K562 (cell line): ENCODE results near the gene ANK3. TPM values are rescaled to one million over a fixed set of nuclear protein-coding genes. Genes with fewer than 3 reads are reported as not detected.
A peak's percentile ranks its signal among the peaks of the same experiment; 100 is the strongest.

Experiments used
- ASH1L ChIP-seq: fragments of 450-650 bp; IDR thresholded peaks from 2 replicates; pipeline ENCODE4 v1.6.1; 2018; ENCODE audit warnings: borderline replicate concordance, mild to moderate bottlenecking, low read depth; ENCODE audit not compliant: partially characterized antibody
- CEBPG ChIP-seq, 3 experiments: fragments of 200-800 bp in 1 of 3; sonication (Bioruptor generic) in 1 of 3; sonication (generic) in 1 of 3; formaldehyde crosslinking in 1 of 3; IDR thresholded peaks in 2 of 3; conservative IDR thresholded peaks in 1 of 3; 2 replicates each; pipeline versions ENCODE4 v1.6.1 to v1.8.0; 2016 to 2022; ENCODE audit warnings: missing compliant biosample characterization in 2 of 3, missing genetic modification characterization in 2 of 3, mild to moderate bottlenecking in 1 of 3, missing genetic modification reagents in 1 of 3
- E2F6 ChIP-seq, 2 experiments: IDR thresholded peaks; 2 replicates each; pipeline ENCODE4 v1.6.1; 2011; ENCODE audit warnings: borderline replicate concordance in 1 of 2, control low read depth in 1 of 2, low read depth in 1 of 2, low read length in 1 of 2, mild to moderate bottlenecking in 1 of 2, mixed read lengths in 1 of 2, moderate library complexity in 1 of 2; ENCODE audit not compliant: insufficient read depth in 1 of 2, insufficient read length in 1 of 2, poor library complexity in 1 of 2, severe bottlenecking in 1 of 2; ENCODE audit errors: extremely low read depth in 1 of 2
- FOS ChIP-seq: IDR thresholded peaks from 3 replicates; pipeline ENCODE4 v1.6.1; 2011; ENCODE audit not compliant: insufficient read length; ENCODE audit errors: extremely low read depth
- FOXA3 ChIP-seq, 2 experiments: fragments of 450-650 bp in 1 of 2; sonication (generic) in 1 of 2; formaldehyde crosslinking; IDR thresholded peaks in 1 of 2; conservative IDR thresholded peaks in 1 of 2; 2 replicates each; pipeline versions ENCODE4 v1.4.0 to v1.8.0; 2020 to 2022; ENCODE audit warnings: mild to moderate bottlenecking in 2 of 2, missing genetic modification reagents in 1 of 2
- HMBOX1 ChIP-seq: sonication (generic); IDR thresholded peaks from 2 replicates; pipeline ENCODE4 v1.6.1; 2016
- HNRNPL ChIP-seq: fragments of 200-400 bp; formaldehyde crosslinking; IDR thresholded peaks from 2 replicates; pipeline ENCODE4 v1.6.1; 2017; ENCODE audit warnings: low read depth, mild to moderate bottlenecking, low read length
- MEIS2 ChIP-seq: fragments of 450-650 bp; IDR thresholded peaks from 2 replicates; pipeline ENCODE4 v1.6.1; 2014; ENCODE audit warnings: mild to moderate bottlenecking; ENCODE audit not compliant: partially characterized antibody
- RBM17 ChIP-seq: fragments of 200-400 bp; formaldehyde crosslinking; IDR thresholded peaks from 2 replicates; pipeline ENCODE4 v1.6.1; 2017; ENCODE audit warnings: low read depth, mild to moderate bottlenecking, low read length, borderline replicate concordance
- SMARCA5 ChIP-seq: fragments of 450-650 bp; IDR thresholded peaks from 2 replicates; pipeline ENCODE4 v1.6.1; 2016
- TOE1 ChIP-seq, 2 experiments: fragments of 450-650 bp in 1 of 2; sonication (generic) in 1 of 2; formaldehyde crosslinking in 1 of 2; IDR thresholded peaks; 2 replicates each; pipeline versions ENCODE4 v1.7.1 to v1.8.0; 2016 to 2022; ENCODE audit warnings: borderline replicate concordance in 2 of 2, mild to moderate bottlenecking in 2 of 2, antibody characterized with exemption in 1 of 2, inconsistent platforms in 1 of 2, low read depth in 1 of 2, missing genetic modification reagents in 1 of 2, moderate library complexity in 1 of 2
- USF2 ChIP-seq: sonication (generic); formaldehyde crosslinking; IDR thresholded peaks from 2 replicates; pipeline ENCODE4 v1.5.0; 2020; ENCODE audit warnings: missing genetic modification reagents
- VEZF1 ChIP-seq: fragments of 200-800 bp; sonication (Bioruptor generic); IDR thresholded peaks from 2 replicates; pipeline ENCODE4 v1.6.1; 2017; ENCODE audit warnings: missing genetic modification characterization, missing compliant biosample characterization
- ZNF449 ChIP-seq: fragments of 250-450 bp; sonication (Bioruptor Pico); IDR thresholded peaks from 2 replicates; pipeline ENCODE4 v1.8.0; 2022; ENCODE audit warnings: moderate library complexity, mild to moderate bottlenecking, inconsistent platforms
- ZNF511 ChIP-seq: sonication (generic); formaldehyde crosslinking; IDR thresholded peaks from 2 replicates; pipeline ENCODE4 v1.8.0; 2022; ENCODE audit warnings: mild to moderate bottlenecking, missing genetic modification reagents
- ZNF780A ChIP-seq: fragments of 250-450 bp; sonication (Bioruptor Pico); IDR thresholded peaks from 2 replicates; pipeline ENCODE4 v1.5.0; 2021; ENCODE audit warnings: mild to moderate bottlenecking
- polyA plus RNA-seq, 8 experiments: library from polyadenylated mRNA; depleted of rRNA in 4 of 8; stranded (reverse) in 5 of 8; unstranded in 3 of 8; fragments of >200 nt; fragmentation: Nextera tagmentation in 2 of 8; fragmentation: Illumina TruSeq in 1 of 8; extraction: Ambion mirVana in 2 of 8; extraction: Trizol in 1 of 8; gene quantifications; 2 replicates each; pipeline versions ENCODE4 v1.2.1 to v1.2.3, GENCODE V29; 2011 to 2014; ENCODE audit warnings: inconsistent platforms in 1 of 8, missing spikeins in 1 of 8
- total RNA-seq, 7 experiments: library from RNA; depleted of rRNA in 6 of 7; stranded (reverse); fragments of >200 nt in 6 of 7; fragmentation: Illumina TruSeq in 2 of 7; extraction: Trizol in 2 of 7; gene quantifications; 2 replicates each; pipeline versions ENCODE4 v1.2.1 to v1.2.3, GENCODE V29; 2011 to 2021; ENCODE audit warnings: low replicate concordance in 1 of 7

The ANK3 gene
- total and polyA plus RNA-seq, 9 of the 15 experiments (the other 6 are each of a cell fraction or from before 2014, with no cell fraction given), result 10.0 to 32.3 (median 17.9) TPM

GRCh38 chr10:60140651-60141632, 248.7 kb downstream of the ANK3 start (continued):
- peak in 1 of 2 experiments; percentile 5 for TF ChIP-seq E2F6 (IDR thresholded peaks at IDR 0.05; ENCODE audit: borderline replicate concordance in 1 of 2, extremely low read depth in 1 of 2, insufficient read depth in 1 of 2, insufficient read length in 1 of 2, low read depth in 1 of 2, low read length in 1 of 2, poor library complexity in 1 of 2, severe bottlenecking in 1 of 2)
- peak; percentile 61; a peak in 2 of 4 replicates for TF ChIP-seq FOXA3 (CRISPR knock-in tag; conservative IDR thresholded peaks at IDR 0.05 in 1 of 2, IDR thresholded peaks at IDR 0.05 in 1 of 2)
- TF ChIP-seq CEBPG (CRISPR knock-in tag; IDR thresholded peaks at IDR 0.05), result no peak
- TF ChIP-seq CEBPG (tag; conservative IDR thresholded peaks at IDR 0.05 in 1 of 2, IDR thresholded peaks at IDR 0.05 in 1 of 2), result peak; percentile 46 to 79; a peak in 2 of 4 replicates
- TF ChIP-seq VEZF1 (CRISPR knock-in tag), result 0 out of 2 replicates have a peak, but pooled peaks have one; percentile 27
- TF ChIP-seq TOE1 (IDR thresholded peaks at IDR 0.05; ENCODE audit: borderline replicate concordance), result peak; percentile 19; the same call in 1 of the 2 replicates
- TF ChIP-seq TOE1 (CRISPR knock-in tag; IDR thresholded peaks at IDR 0.05; ENCODE audit: borderline replicate concordance, low read depth), result no peak
- TF ChIP-seq ZNF449 (CRISPR knock-in tag), result no peak
- TF ChIP-seq ZNF780A, result no peak
- no peak for TF ChIP-seq SMARCA5
- TF ChIP-seq USF2, result no peak
- TF ChIP-seq FOS, result no peak
- no peak for TF ChIP-seq ZNF511 (CRISPR knock-in tag)
- peak; percentile 2 for TF ChIP-seq ASH1L
- peak; percentile 96 for TF ChIP-seq MEIS2
- no peak for TF ChIP-seq RBM17
- peak; percentile 17; the same call in 1 of the 2 replicates for TF ChIP-seq HMBOX1
- no peak for TF ChIP-seq HNRNPL
